Left lung (tissue), 10 donors: ENCODE data around the gene ZFP36L2. TPM values are rescaled to one million over a fixed set of nuclear protein-coding genes. Genes with fewer than 3 reads are reported as not detected.
A peak's percentile ranks its signal among the peaks of the same experiment; 100 is the strongest.

Experiments used
- ATAC-seq: fragments of 200-7000 bp; cut with Tn5 transposase; one replicate; pipeline ENCODE4 v1.9.1; 2020; ENCODE audit warnings: moderate library complexity
- DNase-seq, 4 donors: peaks; one replicate each; pipeline ENCODE4 v3.0.0-alpha.2; 2013 to 2020
- H3K27ac ChIP-seq, 2 donors: fragments of 200-600 bp; sonication (generic) in 1 of 2; one replicate each; pipeline versions ENCODE4 v1.5.0 to v1.8.0; 2020 to 2021
- H3K27me3 ChIP-seq, 2 donors: fragments of 200-600 bp; sonication (generic) in 1 of 2; one replicate each; pipeline versions ENCODE4 v1.5.0 to v1.8.0; 2020 to 2021
- H3K36me3 ChIP-seq, 2 donors: fragments of 200-600 bp; sonication (generic) in 1 of 2; one replicate each; pipeline versions ENCODE4 v1.5.0 to v1.8.0; 2020 to 2021
- H3K4me1 ChIP-seq, 2 donors: fragments of 200-600 bp; one replicate each; pipeline ENCODE4 v1.8.0; 2021
- H3K4me3 ChIP-seq, 2 donors: fragments of 200-600 bp; sonication (generic) in 1 of 2; one replicate each; pipeline versions ENCODE4 v1.5.0 to v1.8.0; 2020 to 2021; ENCODE audit warnings: mild to moderate bottlenecking in 1 of 2
- H3K9me3 ChIP-seq, 2 donors: fragments of 200-600 bp; sonication (generic) in 1 of 2; one replicate each; pipeline versions ENCODE4 v1.5.0 to v1.8.0; 2020 to 2021
- CTCF ChIP-seq, 2 donors: fragments of 200-600 bp; sonication (generic) in 1 of 2; IDR thresholded peaks; one replicate each; pipeline versions ENCODE4 v1.5.0 to v1.8.0; 2021; ENCODE audit warnings: antibody characterized with exemption in 2 of 2
- intact Hi-C, 2 donors: fragments of 100-400 bp; cut with DNase I; formaldehyde crosslinking; loops; one replicate each; pipeline versions ENCODE4 v1.11.2 to v1.14.2; 2022
- polyA plus RNA-seq, 6 donors: library from polyadenylated mRNA; unstranded; fragments of 120-200 nt; gene quantifications; one replicate each; pipeline ENCODE4 v1.2.1, GENCODE V29; 2013; ENCODE audit not compliant: insufficient read length in 6 of 6
- total RNA-seq, 2 donors: library from RNA; stranded (reverse); fragmentation: NEBNext Ultra II Directional; extraction: Animal tissue kit (Norgen Biotek cat#: 25700); gene quantifications; one replicate each; pipeline ENCODE4 v1.2.1, GENCODE V29; 2021
- donor health status: DM: no; HTN: yes; CAD: no.
- donor health status: DM: no; HTN: no; CAD: no.

ZFP36L2 gene
- total and polyA plus RNA-seq, 8 donors: 72.2 to 131 (median 109) TPM

GRCh38 chr2:43185146-43185545, 41.3 kb downstream of the ZFP36L2 start:
- H3K4me3 ChIP-seq: no peak overlapping the region
- H3K27ac ChIP-seq: no peak overlapping the region
- ATAC-seq (no peak), DNase-seq (no peak)
- no peaks in the 10 kb centered on the region for H3K9me3 ChIP-seq
- no peak for TF ChIP-seq CTCF (IDR thresholded peaks at IDR 0.05)
- intact Hi-C loops: no loop called here
- no peaks in the 10 kb centered on the region for H3K36me3 ChIP-seq
- H3K4me1 ChIP-seq: peaks cover 0 to 6% of the 10 kb centered on the region in 2 donors
- H3K27me3 ChIP-seq: no peaks in the 10 kb centered on the region

- peak; percentile 26 for ATAC-seq
- intact Hi-C loops: no loop called here
Measured at GRCh38 chr2:43184339-43184895, 42.0 kb downstream of the ZFP36L2 start.

GRCh38 chr2:43183743-43184142, 42.7 kb downstream of the ZFP36L2 start:
- no peak for DNase-seq
- Histone ChIP-seq H3K27ac (no peak overlapping the region), H3K9me3 (no peaks in the 10 kb centered on the region), H3K27me3 (no peaks in the 10 kb centered on the region), H3K4me1 (peaks cover 11 to 14% of the 10 kb centered on the region in 2 donors), H3K4me3 (no peak overlapping the region), H3K36me3 (no peaks in the 10 kb centered on the region)
- ATAC-seq: no peak
- intact Hi-C loops: no loop called here
- TF ChIP-seq CTCF (IDR thresholded peaks at IDR 0.05): no peak

More at GRCh38 chr2:43184339-43184895, 42.0 kb downstream of the ZFP36L2 start:
- Histone ChIP-seq H3K36me3 (no peaks in the 10 kb centered on the region), H3K27ac (no peak overlapping the region), H3K9me3 (no peaks in the 10 kb centered on the region), H3K27me3 (no peaks in the 10 kb centered on the region), H3K4me1 (peaks cover 5 to 7% of the 10 kb centered on the region in 2 donors), H3K4me3 (no peak overlapping the region)
- no peak for DNase-seq
- no peak for TF ChIP-seq CTCF (IDR thresholded peaks at IDR 0.05)

- H3K36me3 ChIP-seq: no peaks in the 10 kb centered on the region
- no peak overlapping the region for H3K27ac ChIP-seq
- H3K4me3 ChIP-seq: no peak overlapping the region
- DNase-seq: no peak
- H3K4me1 ChIP-seq: peaks cover 14 to 31% of the 10 kb centered on the region in 2 donors
- intact Hi-C loops: no loop called here
- TF ChIP-seq CTCF (IDR thresholded peaks at IDR 0.05): no peak
- ATAC-seq: no peak
- no peaks in the 10 kb centered on the region for H3K9me3 ChIP-seq
- no peaks in the 10 kb centered on the region for H3K27me3 ChIP-seq
Measured at GRCh38 chr2:43180897-43181296, 45.5 kb downstream of the ZFP36L2 start.

- Histone ChIP-seq H3K4me1 (peaks cover 14 to 40% of the 10 kb centered on the region in 2 donors), H3K4me3 (no peak overlapping the region), H3K36me3 (no peaks in the 10 kb centered on the region), H3K9me3 (peaks cover 0 to 9% of the 10 kb centered on the region in 2 donors), H3K27ac (no peak overlapping the region), H3K27me3 (no peaks in the 10 kb centered on the region)
- DNase-seq (no peak), ATAC-seq (no peak)
- intact Hi-C loops: no loop called here
- no peak for TF ChIP-seq CTCF (IDR thresholded peaks at IDR 0.05)
Measured at GRCh38 chr2:43179942-43180341, 46.5 kb downstream of the ZFP36L2 start.
